HepG2 (cell line): ENCODE data around the gene AP1M2. TPM values are rescaled to one million over a fixed set of nuclear protein-coding genes. Genes with fewer than 3 reads are reported as not detected.

Experiments
- BRF2 ChIP-seq: sonication (generic); formaldehyde crosslinking; IDR thresholded peaks from 2 replicates; pipeline ENCODE4 v1.8.1; 2022; ENCODE audit warnings: mild to moderate bottlenecking, missing genetic modification reagents
- ESRRA ChIP-seq: sonication (generic); formaldehyde crosslinking; IDR thresholded peaks from 2 replicates; pipeline ENCODE4 v1.5.1; 2020; ENCODE audit warnings: mild to moderate bottlenecking, low read depth, missing genetic modification reagents
- GABPB1 ChIP-seq: IDR thresholded peaks from 2 replicates; pipeline ENCODE4 v1.6.1; 2016; ENCODE audit warnings: mild to moderate bottlenecking, missing genetic modification reagents, moderate library complexity, missing compliant biosample characterization
- HMGXB3 ChIP-seq: sonication (generic); formaldehyde crosslinking; IDR thresholded peaks from 2 replicates; pipeline ENCODE4 v1.4.0; 2020; ENCODE audit warnings: missing genetic modification reagents, borderline replicate concordance
- HOXA5 ChIP-seq: sonication (generic); formaldehyde crosslinking; IDR thresholded peaks from 2 replicates; pipeline ENCODE4 v1.4.0; 2020; ENCODE audit warnings: missing genetic modification reagents
- IKZF5 ChIP-seq: IDR thresholded peaks from 2 replicates; pipeline ENCODE4 v1.6.1; 2018; ENCODE audit warnings: missing genetic modification reagents, mild to moderate bottlenecking, missing compliant biosample characterization
- MED8 ChIP-seq: sonication (generic); formaldehyde crosslinking; IDR thresholded peaks from 2 replicates; pipeline ENCODE4 v1.8.1; 2023; ENCODE audit warnings: mild to moderate bottlenecking, missing genetic modification reagents; ENCODE audit not compliant: insufficient replicate concordance
- MZF1 ChIP-seq: sonication (generic); formaldehyde crosslinking; IDR thresholded peaks from 2 replicates; pipeline ENCODE4 v1.8.1; 2023; ENCODE audit warnings: mild to moderate bottlenecking, missing genetic modification reagents, borderline replicate concordance
- SP5 ChIP-seq: IDR thresholded peaks from 2 replicates; pipeline ENCODE4 v1.6.1; 2016; ENCODE audit warnings: low read depth, borderline replicate concordance
- XBP1 ChIP-seq: sonication (generic); formaldehyde crosslinking; IDR thresholded peaks from 2 replicates; pipeline ENCODE4 v1.5.0; 2020; ENCODE audit warnings: missing genetic modification reagents
- ZC3H13 ChIP-seq: sonication (generic); formaldehyde crosslinking; IDR thresholded peaks from 2 replicates; pipeline ENCODE4 v1.8.1; 2023; ENCODE audit warnings: mild to moderate bottlenecking, missing genetic modification reagents, moderate library complexity
- ZNF10 ChIP-seq: sonication (generic); formaldehyde crosslinking; IDR thresholded peaks from 2 replicates; pipeline ENCODE4 v1.4.0; 2020; ENCODE audit warnings: mild to moderate bottlenecking, low read depth, missing genetic modification reagents, borderline replicate concordance
- ZNF354B ChIP-seq: sonication (generic); formaldehyde crosslinking; IDR thresholded peaks from 2 replicates; pipeline ENCODE4 v1.8.0; 2022; ENCODE audit warnings: mild to moderate bottlenecking, missing genetic modification reagents
- ZNF564 ChIP-seq: sonication (generic); formaldehyde crosslinking; IDR thresholded peaks from 2 replicates; pipeline ENCODE4 v1.8.1; 2023; ENCODE audit warnings: mild to moderate bottlenecking, missing genetic modification reagents
- ZNF800 ChIP-seq: sonication (generic); formaldehyde crosslinking; IDR thresholded peaks from 2 replicates; pipeline ENCODE4 v1.4.0; 2020; ENCODE audit warnings: missing genetic modification reagents
- polyA plus RNA-seq, 8 experiments: library from polyadenylated mRNA; depleted of rRNA in 3 of 8; stranded (reverse) in 7 of 8; unstranded in 1 of 8; fragments of >200 nt; fragmentation: Illumina TruSeq in 4 of 8; extraction: Trizol in 4 of 8; gene quantifications; 2 replicates each; pipeline versions ENCODE4 v1.2.1 to v1.2.3, GENCODE V29; 2011 to 2016; ENCODE audit warnings: low read depth in 4 of 8, missing spikeins in 1 of 8, mixed read lengths in 1 of 8; ENCODE audit not compliant: insufficient read depth in 1 of 8
- total RNA-seq, 5 experiments: library from RNA; depleted of rRNA; stranded (reverse); fragments of >200 nt; fragmentation: Illumina TruSeq; extraction: Trizol; gene quantifications; 2 replicates each; pipeline ENCODE4 v1.2.3, GENCODE V29; 2016; ENCODE audit warnings: low read depth in 1 of 5

AP1M2 gene
- total and polyA plus RNA-seq, 2 of the 13 experiments (the other 11 are each of a cell fraction or from before 2014, with no cell fraction given) = 6.3 to 76.8 TPM

GRCh38 chr19:10568826-10569651, 18.1 kb downstream of the AP1M2 start, which contains the start of gene CDKN2D (continued):
- peak; percentile 79 for TF ChIP-seq IKZF5
- TF ChIP-seq ZNF10 (CRISPR knock-in tag) = no peak
- peak; percentile 45; the same call in 1 of the 2 replicates for TF ChIP-seq ZNF800 (CRISPR knock-in tag)
- TF ChIP-seq ZNF564 (CRISPR knock-in tag) = peak; percentile 94; the same call in 1 of the 2 replicates
- no peak for TF ChIP-seq MZF1 (CRISPR knock-in tag)
- peak; percentile 67; the same call in 1 of the 2 replicates for TF ChIP-seq ESRRA (CRISPR knock-in tag)
- no peak for TF ChIP-seq ZNF354B
- peak; percentile 83 for TF ChIP-seq GABPB1
- peak; percentile 92 for TF ChIP-seq ZC3H13 (CRISPR knock-in tag)
- TF ChIP-seq HOXA5 = peak; percentile 60; the same call in 1 of the 2 replicates
- 0 out of 2 replicates have a peak, but pooled peaks have one; percentile 27 for TF ChIP-seq XBP1
- peak; percentile 86; the same call in 1 of the 2 replicates for TF ChIP-seq HMGXB3 (CRISPR knock-in tag)
- peak; percentile 91 for TF ChIP-seq BRF2
- peak; percentile 92 for TF ChIP-seq SP5 (CRISPR knock-in tag)
- TF ChIP-seq MED8 (CRISPR knock-in tag) = peak; percentile 69
